HepG2 (cell line): Measurements from ENCODE around the gene TPX2. TPM values are rescaled to one million over a fixed set of nuclear protein-coding genes. Genes with fewer than 3 reads are reported as not detected.

Source experiments
- ARID5B ChIP-seq: IDR thresholded peaks from 2 replicates; pipeline ENCODE4 v1.4.0; 2020; ENCODE audit warnings: mild to moderate bottlenecking, missing genetic modification reagents
- ATF2 ChIP-seq: sonication (generic); formaldehyde crosslinking; IDR thresholded peaks from 2 replicates; pipeline ENCODE4 v1.4.0; 2020; ENCODE audit warnings: missing genetic modification reagents
- FOXP1 ChIP-seq, 2 experiments: fragments of 450-650 bp in 1 of 2; IDR thresholded peaks; 2 replicates each; pipeline ENCODE4 v1.6.1; 2017 to 2018; ENCODE audit warnings: antibody characterized with exemption in 1 of 2
- GATAD2A ChIP-seq: IDR thresholded peaks from 2 replicates; pipeline ENCODE4 v1.6.1; 2016
- HDAC2 ChIP-seq: sonication (generic); formaldehyde crosslinking; IDR thresholded peaks from 2 replicates; pipeline ENCODE4 v1.4.0; 2020; ENCODE audit warnings: missing genetic modification reagents
- HOXA5 ChIP-seq: sonication (generic); formaldehyde crosslinking; IDR thresholded peaks from 2 replicates; pipeline ENCODE4 v1.4.0; 2020; ENCODE audit warnings: missing genetic modification reagents
- MBNL3 ChIP-seq: fragments of 250-450 bp; sonication (Bioruptor Pico); conservative IDR thresholded peaks from 2 replicates; pipeline ENCODE4 v1.8.0; 2022; ENCODE audit warnings: mild to moderate bottlenecking, inconsistent platforms
- MIER2 ChIP-seq: IDR thresholded peaks from 2 replicates; pipeline ENCODE4 v1.6.1; 2016; ENCODE audit warnings: missing biosample characterization, missing genetic modification reagents
- NPAS2 ChIP-seq: sonication (generic); formaldehyde crosslinking; IDR thresholded peaks from 2 replicates; pipeline ENCODE4 v1.8.0; 2022; ENCODE audit warnings: mild to moderate bottlenecking, missing genetic modification reagents, borderline replicate concordance
- NR2F2 ChIP-seq: IDR thresholded peaks from 2 replicates; pipeline ENCODE4 v1.6.1; 2012; ENCODE audit warnings: low read depth, inconsistent platforms, borderline replicate concordance
- PHF20 ChIP-seq: sonication (generic); formaldehyde crosslinking; IDR thresholded peaks from 2 replicates; pipeline ENCODE4 v1.5.0; 2020; ENCODE audit warnings: mild to moderate bottlenecking, missing genetic modification reagents
- ZC3H13 ChIP-seq: sonication (generic); formaldehyde crosslinking; IDR thresholded peaks from 2 replicates; pipeline ENCODE4 v1.8.1; 2023; ENCODE audit warnings: mild to moderate bottlenecking, missing genetic modification reagents, moderate library complexity
- ZMAT5 ChIP-seq: sonication (generic); formaldehyde crosslinking; IDR thresholded peaks from 2 replicates; pipeline ENCODE4 v1.5.0; 2020; ENCODE audit warnings: mild to moderate bottlenecking, low read depth, missing genetic modification reagents, borderline replicate concordance
- ZNF558 ChIP-seq: sonication (generic); formaldehyde crosslinking; IDR thresholded peaks from 2 replicates; pipeline ENCODE4 v1.9.0; 2022; ENCODE audit warnings: mild to moderate bottlenecking, missing genetic modification reagents, borderline replicate concordance
- ZNF746 ChIP-seq: sonication (generic); formaldehyde crosslinking; IDR thresholded peaks from 2 replicates; pipeline ENCODE4 v1.8.0; 2022; ENCODE audit warnings: mild to moderate bottlenecking, missing genetic modification reagents
- polyA plus RNA-seq, 8 experiments: library from polyadenylated mRNA; depleted of rRNA in 3 of 8; stranded (reverse) in 7 of 8; unstranded in 1 of 8; fragments of >200 nt; fragmentation: Illumina TruSeq in 4 of 8; extraction: Trizol in 4 of 8; gene quantifications; 2 replicates each; pipeline versions ENCODE4 v1.2.1 to v1.2.3, GENCODE V29; 2011 to 2016; ENCODE audit warnings: low read depth in 4 of 8, missing spikeins in 1 of 8, mixed read lengths in 1 of 8; ENCODE audit not compliant: insufficient read depth in 1 of 8
- total RNA-seq, 5 experiments: library from RNA; depleted of rRNA; stranded (reverse); fragments of >200 nt; fragmentation: Illumina TruSeq; extraction: Trizol; gene quantifications; 2 replicates each; pipeline ENCODE4 v1.2.3, GENCODE V29; 2016; ENCODE audit warnings: low read depth in 1 of 5
- TF ChIP-seq, protein P1 (sequence below): IDR thresholded peaks from 2 replicates; pipeline ENCODE4 v1.6.1; 2016; ENCODE audit warnings: missing biosample characterization, missing genetic modification reagents, low read depth
- TF ChIP-seq, protein P2 (sequence below), 2 experiments: fragments of 450-650 bp in 1 of 2; sonication (generic) in 1 of 2; formaldehyde crosslinking; IDR thresholded peaks; 2 replicates each; pipeline versions ENCODE4 v1.5.0 to v1.8.0; 2020 to 2022; ENCODE audit warnings: mild to moderate bottlenecking in 1 of 2, missing genetic modification reagents in 1 of 2
- TF ChIP-seq, protein P3 (sequence below): sonication (generic); formaldehyde crosslinking; IDR thresholded peaks from 2 replicates; pipeline ENCODE4 v1.4.0; 2020; ENCODE audit warnings: mild to moderate bottlenecking, low read depth, missing genetic modification reagents

TPX2 gene
- total and polyA plus RNA-seq, 2 of the 13 experiments (the other 11 are each of a cell fraction or from before 2014, with no cell fraction given), result 34.3 to 124 TPM

DNA sequence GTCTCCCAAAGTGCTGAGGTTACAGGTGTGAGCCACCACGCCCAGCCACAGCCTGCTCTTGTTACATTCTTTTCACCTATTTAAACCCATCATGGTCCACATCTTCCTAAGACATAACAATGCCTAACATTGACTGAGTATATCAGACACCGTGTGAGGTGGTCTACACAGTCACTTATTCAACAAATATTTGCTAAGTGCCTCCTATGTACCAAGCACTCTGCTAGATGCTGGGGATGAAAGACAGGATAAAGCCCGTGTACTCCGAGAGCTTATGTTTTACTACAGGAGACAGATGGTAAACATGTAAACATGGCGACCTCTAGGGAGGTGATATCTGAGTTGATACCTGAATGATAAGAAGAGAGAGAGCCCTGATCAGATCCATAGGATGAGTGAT is 29.2 kb upstream of the TPX2 start (continued):
- TF ChIP-seq, protein P1, sequence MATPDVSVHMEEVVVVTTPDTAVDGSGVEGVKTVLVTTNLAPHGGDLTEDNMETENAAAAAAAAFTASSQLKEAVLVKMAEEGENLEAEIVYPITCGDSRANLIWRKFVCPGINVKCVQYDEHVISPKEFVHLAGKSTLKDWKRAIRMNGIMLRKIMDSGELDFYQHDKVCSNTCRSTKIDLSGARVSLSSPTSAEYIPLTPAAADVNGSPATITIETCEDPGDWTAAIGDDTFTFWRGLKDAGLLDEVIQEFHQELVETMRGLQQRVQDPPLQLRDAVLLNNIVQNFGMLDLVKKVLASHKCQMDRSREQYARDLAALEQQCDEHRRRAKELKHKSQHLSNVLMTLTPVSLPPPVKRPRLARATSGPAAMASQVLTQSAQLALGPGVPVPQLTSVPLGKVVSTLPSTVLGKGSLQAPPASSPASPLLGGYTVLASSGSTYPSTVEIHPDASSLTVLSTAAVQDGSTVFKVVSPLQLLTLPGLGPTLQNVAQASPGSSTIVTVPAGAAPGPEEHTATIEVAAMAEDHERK (CRISPR knock-in tag), result no peak
- TF ChIP-seq ZNF558, result no peak
- TF ChIP-seq ZNF746, result no peak
- TF ChIP-seq ZMAT5 (CRISPR knock-in tag), result no peak
- TF ChIP-seq, protein P2, sequence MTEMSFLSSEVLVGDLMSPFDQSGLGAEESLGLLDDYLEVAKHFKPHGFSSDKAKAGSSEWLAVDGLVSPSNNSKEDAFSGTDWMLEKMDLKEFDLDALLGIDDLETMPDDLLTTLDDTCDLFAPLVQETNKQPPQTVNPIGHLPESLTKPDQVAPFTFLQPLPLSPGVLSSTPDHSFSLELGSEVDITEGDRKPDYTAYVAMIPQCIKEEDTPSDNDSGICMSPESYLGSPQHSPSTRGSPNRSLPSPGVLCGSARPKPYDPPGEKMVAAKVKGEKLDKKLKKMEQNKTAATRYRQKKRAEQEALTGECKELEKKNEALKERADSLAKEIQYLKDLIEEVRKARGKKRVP (CRISPR knock-in tag; IDR thresholded peaks at IDR 0.05), result 0 out of 4 replicates have a peak, but pooled peaks of 1 of the 2 experiments have one; percentile 19
- no peak for TF ChIP-seq MIER2 (CRISPR knock-in tag)
- peak; percentile 52; the same call in 1 of the 2 replicates for TF ChIP-seq ZC3H13
- TF ChIP-seq ARID5B (CRISPR knock-in tag), result peak; percentile 52; the same call in 1 of the 2 replicates
- no peak for TF ChIP-seq PHF20 (CRISPR knock-in tag)
- no peak for TF ChIP-seq HOXA5 (CRISPR knock-in tag)
- peak; percentile 80 for TF ChIP-seq GATAD2A
- no peak for TF ChIP-seq FOXP1 (IDR thresholded peaks at IDR 0.05)
- peak; percentile 68 for TF ChIP-seq FOXP1 (CRISPR knock-in tag; IDR thresholded peaks at IDR 0.05)
- TF ChIP-seq, protein P3, sequence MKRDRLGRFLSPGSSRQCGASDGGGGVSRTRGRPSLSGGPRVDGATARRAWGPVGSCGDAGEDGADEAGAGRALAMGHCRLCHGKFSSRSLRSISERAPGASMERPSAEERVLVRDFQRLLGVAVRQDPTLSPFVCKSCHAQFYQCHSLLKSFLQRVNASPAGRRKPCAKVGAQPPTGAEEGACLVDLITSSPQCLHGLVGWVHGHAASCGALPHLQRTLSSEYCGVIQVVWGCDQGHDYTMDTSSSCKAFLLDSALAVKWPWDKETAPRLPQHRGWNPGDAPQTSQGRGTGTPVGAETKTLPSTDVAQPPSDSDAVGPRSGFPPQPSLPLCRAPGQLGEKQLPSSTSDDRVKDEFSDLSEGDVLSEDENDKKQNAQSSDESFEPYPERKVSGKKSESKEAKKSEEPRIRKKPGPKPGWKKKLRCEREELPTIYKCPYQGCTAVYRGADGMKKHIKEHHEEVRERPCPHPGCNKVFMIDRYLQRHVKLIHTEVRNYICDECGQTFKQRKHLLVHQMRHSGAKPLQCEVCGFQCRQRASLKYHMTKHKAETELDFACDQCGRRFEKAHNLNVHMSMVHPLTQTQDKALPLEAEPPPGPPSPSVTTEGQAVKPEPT, result no peak
- no peak for TF ChIP-seq NPAS2 (CRISPR knock-in tag)
- no peak for TF ChIP-seq NR2F2
- TF ChIP-seq HDAC2 (CRISPR knock-in tag), result peak; percentile 7; the same call in 1 of the 2 replicates
- no peak for TF ChIP-seq ATF2 (CRISPR knock-in tag)
- TF ChIP-seq MBNL3 (CRISPR knock-in tag), result no peak
